ENCODE measurements around the gene IARS2.
"Not testable (repeated sequence)": the region's sequence is repeated elsewhere in the genome, so short reads cannot be mapped to it uniquely, and the experiment has no call there.

IARS2 gene

DNA sequence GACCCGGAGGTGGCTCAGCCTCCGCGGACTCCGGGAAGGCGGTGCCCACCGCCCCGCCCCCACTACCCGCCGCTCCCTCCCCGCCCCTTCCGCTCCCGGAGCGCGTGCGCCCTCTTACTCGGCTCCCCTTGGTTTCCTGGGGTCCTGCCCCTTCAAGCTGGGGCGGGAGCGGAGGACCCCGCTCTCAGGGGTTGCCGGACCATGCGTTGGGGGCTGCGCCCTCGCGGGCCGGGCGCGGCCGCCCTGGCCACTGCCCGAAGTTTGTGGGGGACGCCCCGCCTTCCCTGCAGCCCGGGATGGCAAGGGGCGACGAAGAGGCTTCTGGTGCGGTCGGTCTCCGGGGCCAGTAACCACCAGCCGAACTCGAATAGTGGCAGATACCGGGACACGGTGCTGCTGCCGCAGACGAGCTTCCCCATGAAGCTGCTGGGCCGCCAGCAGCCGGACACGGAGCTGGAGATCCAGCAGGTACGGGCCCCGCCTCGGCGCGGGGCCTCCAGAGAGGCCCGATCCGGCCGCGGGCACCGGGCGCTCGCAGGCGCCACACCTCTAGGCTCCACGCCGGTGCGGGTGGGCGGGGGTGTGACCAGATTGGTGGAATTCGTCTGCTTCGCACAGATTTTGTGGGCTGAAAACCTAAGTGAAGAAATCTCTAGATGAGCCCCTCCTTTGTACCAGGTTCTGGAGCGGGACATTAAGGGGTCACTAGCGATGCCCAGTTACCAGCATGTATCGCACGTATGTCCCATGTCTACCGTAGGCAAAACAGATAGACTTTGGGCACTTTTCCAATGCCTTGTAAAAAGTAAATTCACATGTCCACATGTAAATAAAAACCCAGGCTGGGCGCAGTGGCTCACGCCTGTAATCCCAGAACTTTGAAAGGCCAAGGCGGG lies at the start of gene IARS2:
Gene IARS2, plus strand, starts transcription at position 117 of the 896 bp plus-strand sequence. Its CDS starts 85 bp downstream, at position 202.
- peak; percentile 94 for DNase-seq

DNA sequence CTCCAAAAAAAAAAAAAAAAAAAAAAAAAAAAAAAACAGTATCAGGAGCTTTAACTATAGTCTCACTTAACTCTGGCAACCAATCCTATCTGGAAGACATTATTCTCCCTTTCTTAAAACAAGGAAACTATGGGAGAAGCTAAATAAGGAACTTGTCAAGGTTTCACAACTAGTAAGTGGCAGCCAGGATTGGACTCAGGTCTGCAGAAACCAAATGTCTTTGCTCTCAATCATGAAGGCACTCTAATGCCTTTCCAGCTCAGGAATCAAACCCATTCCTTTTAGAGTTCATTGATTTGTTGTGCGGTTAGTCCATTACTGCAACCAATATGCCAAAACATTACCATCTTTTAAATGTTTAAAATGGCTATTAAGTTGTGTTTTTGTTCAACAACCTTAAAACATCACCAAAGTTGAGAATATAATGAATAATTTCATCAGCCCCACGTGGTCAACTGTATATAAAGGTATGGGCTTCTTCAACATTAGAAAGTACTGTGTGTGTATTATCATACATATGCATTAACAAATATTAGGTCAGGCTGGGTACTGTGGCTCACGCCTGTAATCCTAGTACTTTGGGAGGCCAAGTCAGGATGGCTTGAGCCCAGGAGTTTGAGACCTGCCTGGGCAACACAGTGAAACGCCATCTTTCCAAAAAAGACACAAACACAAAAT lies 49.1 kb upstream of the IARS2 start:
- DNase-seq = no peak

GRCh38 chr1:220045356-220046051 lies 48.4 kb upstream of the IARS2 start:
- peak; percentile 19 for DNase-seq

DNA sequence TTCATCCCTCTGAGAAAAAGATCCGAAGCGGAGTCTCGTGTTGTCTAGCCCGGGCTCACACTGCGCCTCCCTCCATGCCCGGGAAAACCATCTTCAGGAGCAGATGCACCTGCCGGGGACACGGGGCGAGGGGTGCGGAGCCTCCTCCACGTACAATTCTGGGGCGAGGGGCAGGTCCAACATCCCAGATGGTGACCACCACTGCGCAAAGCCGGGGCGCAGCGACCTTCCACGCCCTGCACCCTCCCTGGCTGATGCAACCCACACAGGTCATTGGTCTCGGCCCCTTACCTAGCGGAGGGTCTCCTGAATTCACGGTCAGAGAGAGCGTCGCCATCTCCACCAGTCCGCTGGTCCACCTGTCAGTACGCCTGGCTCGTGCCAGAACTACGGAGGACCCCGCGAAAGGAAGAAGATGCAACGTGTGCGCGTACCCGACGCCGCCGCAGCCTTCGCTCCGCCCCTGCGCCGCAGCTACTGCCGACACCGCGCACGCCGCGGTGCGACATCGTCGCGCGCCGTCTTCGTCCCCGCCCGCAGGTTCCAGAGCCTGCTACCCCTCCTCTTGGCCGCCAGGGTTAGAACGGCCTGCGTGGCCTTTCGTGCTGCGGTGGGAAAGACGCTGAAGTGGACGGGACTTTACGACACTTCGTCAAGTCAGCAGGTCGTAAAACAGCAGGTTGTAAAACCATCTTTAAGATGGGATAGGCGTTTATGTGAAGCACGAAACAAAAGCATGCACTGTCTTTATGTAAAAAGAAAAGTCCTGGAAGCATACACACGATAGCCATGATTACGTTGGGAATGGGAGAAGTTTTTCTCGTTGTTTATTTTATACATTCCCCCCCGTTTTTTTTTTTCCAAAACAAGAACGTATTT lies 47.6 kb upstream of the IARS2 start, which contains the start of gene EPRS1:
Gene EPRS1, minus strand, starts transcription at position 454 of the 879 bp plus-strand sequence. Its CDS starts 117 bp downstream, at position 337.
- DNase-seq = peak; percentile 94

GRCh38 chr1:220056374-220056773 lies 37.6 kb upstream of the IARS2 start:
- no peak for DNase-seq

DNA sequence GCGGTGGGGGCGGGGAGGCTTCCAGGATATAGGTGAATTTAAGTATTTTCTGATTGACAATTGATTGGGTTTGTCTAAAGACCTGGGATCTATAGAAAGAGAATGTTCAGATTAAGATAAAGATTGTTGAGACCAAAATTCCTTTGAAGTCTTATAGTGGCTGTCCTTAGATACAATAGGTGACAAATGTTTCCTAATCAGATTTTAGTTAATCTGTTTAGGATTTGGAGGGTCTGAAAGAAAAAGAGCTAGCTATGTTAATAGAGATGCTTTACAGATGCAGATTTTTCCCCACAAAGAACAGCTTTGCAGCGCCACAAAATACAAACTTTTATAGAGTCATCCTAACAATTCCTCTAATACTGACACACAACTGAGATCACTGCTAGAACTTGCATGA lies 33.1 kb upstream of the IARS2 start:
- no peak for DNase-seq

- no peak for DNase-seq
Measured at GRCh38 chr1:220062629-220063028, 31.3 kb upstream of the IARS2 start.

GRCh38 chr1:220067269-220068204 lies 26.4 kb upstream of the IARS2 start:
- no peak for DNase-seq

GRCh38 chr1:220076861-220077762 lies 16.8 kb upstream of the IARS2 start:
- DNase-seq = no peak

- no peak for DNase-seq
Measured at GRCh38 chr1:220077887-220078286, 16.0 kb upstream of the IARS2 start.

DNA sequence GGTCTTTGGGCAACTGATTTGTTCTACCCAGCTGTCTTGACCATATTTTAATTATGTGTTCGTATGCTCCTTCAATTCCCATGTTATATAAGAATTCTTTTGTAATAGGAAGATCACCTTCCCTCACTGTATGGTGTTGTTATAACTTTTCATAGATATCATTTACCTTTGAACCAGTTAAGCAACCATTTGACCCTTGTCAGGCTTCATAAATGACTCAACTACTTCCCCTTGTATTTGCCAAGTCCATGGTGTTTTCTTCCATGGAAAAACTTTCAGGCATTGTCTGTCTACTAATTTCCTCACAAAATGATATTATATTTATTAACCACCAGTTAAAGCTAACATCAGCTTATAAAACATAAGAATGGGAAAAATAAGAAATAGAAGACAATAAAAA lies 9.5 kb upstream of the IARS2 start:
- no peak for DNase-seq

DNA sequence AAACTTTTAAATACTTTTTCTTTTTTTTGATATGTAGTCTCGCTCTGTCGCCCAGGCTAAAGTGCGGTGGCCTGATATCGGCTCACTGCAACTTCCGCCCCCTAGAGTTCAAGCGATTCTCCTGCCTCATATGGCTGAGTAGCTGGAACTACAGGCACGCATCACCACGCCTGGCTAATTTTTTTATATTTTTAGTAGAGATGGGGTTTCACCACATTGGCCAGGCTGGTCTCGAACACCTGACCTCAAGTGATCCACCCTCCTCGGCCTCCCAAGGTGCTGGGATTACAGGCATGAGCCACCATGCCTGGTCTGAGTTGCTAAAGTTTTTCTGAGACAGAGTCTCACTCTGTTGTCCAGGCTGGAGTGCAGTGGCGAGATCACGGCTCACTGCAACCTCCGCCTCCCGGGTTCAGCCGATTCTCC lies 7.7 kb upstream of the IARS2 start:
- DNase-seq = not testable (repeated sequence)

DNA sequence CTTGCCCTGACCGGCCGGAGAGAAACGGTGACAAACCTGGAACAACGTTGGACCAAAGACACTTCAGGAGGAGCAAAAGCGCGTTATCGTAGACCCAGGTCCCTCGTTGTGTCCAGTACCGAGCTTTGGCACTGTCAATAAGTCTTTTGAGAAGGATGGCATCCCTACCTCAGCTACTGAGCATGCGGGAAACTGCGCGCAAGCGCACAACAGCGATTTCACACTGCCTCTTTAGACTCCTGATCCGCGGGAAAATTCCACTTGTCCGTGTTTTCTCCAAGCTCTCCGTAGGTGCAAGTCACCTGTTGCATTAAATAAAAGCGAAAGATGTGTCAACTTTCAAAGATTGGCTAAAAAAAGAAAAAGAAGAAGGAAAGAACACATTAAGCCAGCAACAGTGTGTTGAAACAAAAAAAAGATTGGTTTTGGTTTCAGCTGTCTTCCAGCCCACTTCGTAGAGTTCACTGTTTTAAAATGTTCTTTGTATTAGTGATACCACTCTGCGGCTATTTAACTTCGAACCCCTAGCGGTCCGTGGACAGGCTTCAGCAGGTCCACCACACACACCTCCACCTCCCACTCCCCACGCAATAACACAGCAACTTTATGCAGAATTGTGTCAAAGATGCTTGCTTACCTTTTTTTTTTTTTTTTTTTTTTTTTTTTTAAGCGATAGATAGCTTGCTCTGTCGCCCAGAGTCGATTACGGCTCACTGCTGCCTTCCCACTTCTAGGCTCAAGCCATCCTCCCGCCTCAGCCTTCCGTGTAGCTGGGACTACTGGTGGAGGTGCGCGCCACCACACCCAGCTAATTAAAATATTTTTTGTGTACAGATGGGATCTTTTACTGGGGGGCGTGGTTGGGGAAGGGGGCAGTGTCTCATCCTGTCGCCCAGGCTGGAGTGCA lies 4.0 kb upstream of the IARS2 start, which contains the start of gene BPNT1:
Gene BPNT1, minus strand, starts transcription at position 139 of the 907 bp plus-strand sequence. CDS start 9,942 bp downstream, outside the sequence.
- DNase-seq = peak; percentile 98

GRCh38 chr1:220092694-220093093 lies 1.2 kb upstream of the IARS2 start:
- DNase-seq = no peak

DNA sequence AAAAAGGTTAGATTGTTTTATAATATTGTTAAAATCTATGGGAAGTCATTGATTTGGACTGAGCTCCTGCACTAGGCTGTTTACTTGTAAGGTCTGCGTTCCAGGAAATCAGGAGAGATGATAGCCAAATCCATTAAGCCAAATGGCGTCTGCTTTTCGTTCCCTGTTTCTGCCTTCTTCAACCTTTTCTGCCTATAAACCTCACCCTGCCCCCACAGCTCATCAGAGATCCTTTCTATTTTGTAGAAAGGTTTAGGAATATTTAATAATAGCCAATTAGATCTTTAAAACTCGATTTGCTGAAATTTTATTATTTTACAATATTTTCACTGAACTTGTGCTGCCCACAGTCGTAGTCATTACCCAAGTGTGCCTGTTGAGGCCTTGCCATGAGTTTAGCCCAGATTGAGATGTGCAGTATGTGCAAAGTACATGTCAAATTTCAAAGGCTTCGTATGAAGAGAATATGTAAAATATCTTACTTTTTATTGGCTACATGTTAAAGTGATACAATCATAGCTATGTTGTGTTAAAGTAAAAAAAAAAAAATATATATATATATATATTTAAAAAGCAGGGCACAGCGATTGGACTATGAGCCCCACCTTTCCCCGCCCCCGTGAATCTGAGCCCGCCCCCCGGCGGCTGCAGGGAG lies 444 bp upstream of the IARS2 start:
- DNase-seq = no peak

- DNase-seq = no peak
Measured at GRCh38 chr1:220099826-220100225, 5.9 kb downstream of the IARS2 start.

DNA sequence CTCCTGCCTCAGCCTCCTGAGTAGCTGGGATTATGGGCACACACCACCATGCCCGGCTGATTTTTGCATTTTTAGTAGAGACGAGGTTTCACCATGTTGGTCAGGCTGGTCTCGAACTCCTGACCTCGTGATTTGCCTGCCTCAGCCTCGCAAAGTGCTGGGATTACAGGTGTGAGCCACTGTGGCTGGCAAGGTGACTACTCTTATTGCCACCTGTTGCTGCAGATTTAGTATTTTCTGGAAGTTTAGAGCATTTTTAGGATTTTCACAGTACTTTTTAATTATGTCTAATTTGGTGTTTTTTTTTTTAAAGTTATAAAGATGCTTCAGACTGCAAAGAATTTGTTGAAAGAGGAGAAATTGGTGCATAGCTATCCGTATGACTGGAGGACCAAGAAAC lies 16.5 kb downstream of the IARS2 start:
- not testable (repeated sequence) for DNase-seq

GRCh38 chr1:220112600-220112999 lies 18.7 kb downstream of the IARS2 start:
- not testable (repeated sequence) for DNase-seq

Data from stimulated activated CD4-positive, alpha-beta T cell treated with anti-CD3 and anti-CD28 coated beads, Interleukin-15, amount 100 ng/mL, for 24 hours (primary cell).